Measurements from ENCODE around the gene NR6A1.

The NR6A1 gene

DNA sequence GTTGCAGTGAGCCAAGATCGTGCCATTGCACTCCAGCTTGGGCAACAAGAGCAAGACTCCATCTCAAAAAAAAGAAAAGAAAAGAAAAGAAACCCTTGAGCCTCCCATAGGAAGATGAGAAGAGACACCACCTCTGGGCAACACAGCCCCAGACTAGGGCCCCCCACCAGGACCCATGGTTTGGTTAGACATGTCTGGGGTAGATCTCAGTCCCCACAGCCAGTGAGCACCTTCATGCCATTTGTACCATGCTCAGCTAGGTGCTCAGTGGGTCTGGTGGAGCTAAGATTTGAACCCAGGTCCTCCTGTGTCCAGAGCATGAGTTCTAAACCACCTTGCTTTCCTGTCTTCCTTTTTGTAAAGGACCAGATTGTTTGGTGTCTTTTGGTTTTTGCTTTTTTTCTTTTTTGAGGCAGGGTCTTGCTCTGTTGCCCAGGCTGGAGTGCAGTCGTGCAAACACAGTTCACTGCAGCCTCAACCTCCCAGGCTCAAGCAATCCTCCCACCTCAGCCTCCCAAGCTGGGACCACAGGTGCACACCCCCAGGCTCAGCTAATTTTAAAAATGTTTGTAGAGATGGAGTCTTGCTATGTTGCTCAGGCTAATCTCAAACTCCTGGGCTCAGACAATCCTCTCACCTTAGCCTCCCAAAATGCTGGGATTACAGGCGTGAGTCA, 17.6 kb upstream of the NR6A1 start:
- DNase-seq (ENCODE audit: extremely low read depth, low read depth): no peak
- no peak for TF ChIP-seq CTCF (IDR thresholded peaks at IDR 0.05; ENCODE audit: low read depth, low read length)

DNA sequence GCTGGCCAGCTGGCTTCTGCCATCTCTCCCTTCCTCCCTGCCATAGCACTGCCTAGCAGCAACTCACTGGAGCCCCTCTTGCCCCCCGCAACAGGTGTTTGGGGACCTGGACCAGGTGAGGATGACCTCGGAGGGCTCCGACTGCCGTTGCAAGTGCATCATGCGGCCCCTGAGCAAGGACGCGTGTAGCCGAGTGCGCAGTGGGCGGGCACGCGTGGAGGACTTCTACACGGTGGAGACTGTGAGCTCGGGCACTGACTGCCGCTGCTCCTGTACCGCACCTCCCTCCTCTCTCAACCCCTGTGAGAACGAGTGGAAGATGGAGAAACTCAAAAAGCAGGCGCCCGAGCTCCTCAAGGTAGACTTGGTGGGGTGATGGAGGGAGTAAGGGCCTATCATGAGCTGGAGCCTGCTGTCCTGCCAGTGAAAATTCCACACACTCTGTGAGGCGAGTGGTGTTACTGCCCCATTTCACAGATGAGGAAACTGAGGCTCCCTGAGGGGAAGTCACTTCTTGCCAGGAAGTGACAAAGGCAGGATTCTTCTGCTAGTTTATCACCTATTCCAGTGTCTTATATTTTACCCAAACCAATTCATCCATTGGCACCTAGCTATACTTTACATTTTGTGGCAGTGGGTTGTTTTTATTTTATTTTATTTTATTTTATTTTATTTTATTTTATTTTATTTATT, 15.9 kb upstream of the NR6A1 start:
- DNase-seq (ENCODE audit: extremely low read depth, low read depth): no peak
- TF ChIP-seq CTCF (IDR thresholded peaks at IDR 0.05; ENCODE audit: low read depth, low read length): no peak

- no peak for DNase-seq (ENCODE audit: extremely low read depth, low read depth)
- TF ChIP-seq CTCF (IDR thresholded peaks at IDR 0.05; ENCODE audit: low read depth, low read length): no peak
These were observed 13.4 kb upstream of the NR6A1 start for GRCh38 chr9:124784509-124784908.

DNA sequence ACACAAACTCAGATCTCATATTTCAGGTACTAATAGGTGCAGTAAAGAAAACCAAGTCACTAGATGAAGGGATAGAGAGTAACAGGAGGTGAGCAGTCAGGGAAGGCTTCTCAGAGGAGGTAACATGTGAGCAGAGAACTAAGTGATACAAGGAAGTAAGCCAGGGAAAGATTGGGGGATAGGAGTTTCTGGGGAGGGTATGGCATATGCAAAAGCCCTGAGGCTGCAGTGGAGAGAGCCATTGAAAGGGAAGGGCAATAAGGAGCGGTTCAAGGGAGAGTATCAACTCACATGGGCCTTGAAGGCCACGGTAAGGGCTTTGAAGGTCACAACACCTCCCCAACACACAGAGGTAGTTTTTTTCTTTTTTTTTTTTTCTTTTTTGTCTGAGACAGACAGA, 12.7 kb upstream of the NR6A1 start:
- no peak for DNase-seq (ENCODE audit: extremely low read depth, low read depth)

DNA sequence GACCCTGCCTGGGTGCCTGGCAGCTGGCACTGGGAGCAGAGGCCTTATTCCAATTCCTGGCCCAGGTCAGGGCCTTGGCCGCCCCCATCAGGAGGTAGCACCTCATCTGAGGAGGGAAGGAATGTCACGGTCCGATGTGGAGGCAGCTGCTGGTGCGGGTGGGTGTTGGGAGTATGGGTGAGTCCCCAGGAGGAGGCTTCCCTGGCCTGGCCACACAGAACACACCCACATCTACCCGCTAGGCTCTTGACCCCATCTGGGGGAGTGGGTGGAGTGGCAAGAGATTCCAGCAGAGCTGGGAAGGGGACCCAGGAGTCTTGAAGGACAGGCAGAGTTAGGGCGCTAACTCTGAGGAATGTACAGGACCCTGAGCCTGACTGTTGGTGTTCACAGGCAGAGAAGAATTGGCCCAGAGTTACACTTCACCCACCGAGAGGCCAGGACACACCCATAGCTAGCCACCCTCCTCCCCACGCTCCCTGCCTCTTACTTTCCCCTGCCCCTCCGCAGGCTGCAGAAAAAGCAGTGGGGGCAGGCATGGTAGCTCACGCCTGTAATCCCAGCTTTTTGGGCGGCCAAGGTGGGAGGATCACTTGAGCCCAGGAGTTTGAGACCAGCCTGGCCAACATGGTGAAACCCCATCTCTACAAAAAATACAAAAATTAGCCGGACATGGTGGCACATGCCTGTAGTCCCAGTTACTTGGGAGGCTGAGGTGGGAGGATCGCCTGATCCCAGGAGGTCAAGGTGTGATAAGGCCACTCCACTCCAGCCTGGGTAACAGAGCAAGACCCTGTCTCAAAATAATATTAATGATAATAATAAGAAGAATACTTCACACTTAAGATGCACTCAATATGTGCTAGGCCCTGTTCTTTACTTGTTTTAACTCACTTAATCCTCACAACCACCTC, 11.8 kb upstream of the NR6A1 start:
- no peak for TF ChIP-seq CTCF (IDR thresholded peaks at IDR 0.05; ENCODE audit: low read depth, low read length)
- no peak for DNase-seq (ENCODE audit: extremely low read depth, low read depth)

More for the DNA sequence above, 12.7 kb upstream of the NR6A1 start:
- no peak for TF ChIP-seq CTCF (IDR thresholded peaks at IDR 0.05; ENCODE audit: low read depth, low read length)

GRCh38 chr9:124781967-124782660, 11.0 kb upstream of the NR6A1 start:
- DNase-seq (ENCODE audit: extremely low read depth, low read depth): no peak
- no peak for TF ChIP-seq CTCF (IDR thresholded peaks at IDR 0.05; ENCODE audit: low read depth, low read length)
